Mucosa of descending colon (tissue), 3 donors: ENCODE results near the gene CCDC24. TPM values are rescaled to one million over a fixed set of nuclear protein-coding genes. Genes with fewer than 3 reads are reported as not detected.

Source experiments
- ATAC-seq: fragments of 200-7000 bp; cut with Tn5 transposase; one replicate; pipeline ENCODE4 v1.9.1; 2020; ENCODE audit warnings: mild to moderate bottlenecking, moderate library complexity
- DNase-seq, 3 donors: peaks; one replicate each; pipeline ENCODE4 v3.0.0-alpha.2; 2020
- H3K36me3 ChIP-seq: fragments of 200-600 bp; one replicate; pipeline ENCODE4 v1.8.0; 2021; ENCODE audit warnings: low read depth, mild to moderate bottlenecking
- H3K4me1 ChIP-seq: fragments of 200-600 bp; one replicate; pipeline ENCODE4 v1.8.0; 2021; ENCODE audit warnings: low read depth, mild to moderate bottlenecking
- H3K4me3 ChIP-seq: fragments of 200-600 bp; one replicate; pipeline ENCODE4 v1.8.0; 2021; ENCODE audit warnings: mild to moderate bottlenecking
- H3K9me3 ChIP-seq: fragments of 200-600 bp; one replicate; pipeline ENCODE4 v1.8.0; 2021; ENCODE audit warnings: mild to moderate bottlenecking
- intact Hi-C, 2 donors: fragments of 100-400 bp; cut with DNase I in 1 of 2; cut with micrococcal nuclease in 1 of 2; formaldehyde crosslinking; loops; one replicate each; pipeline versions ENCODE4 v1.11.0 to v1.11.1; 2022; cut with DNase I, micrococcal nuclease
- total RNA-seq, 3 donors: library from RNA; stranded (reverse); fragmentation: NEBNext Ultra II Directional in 2 of 3; extraction: Animal tissue kit (Norgen Biotek cat#: 25700) in 2 of 3; gene quantifications; one replicate each; pipeline versions ENCODE4 v1.2.1 to v1.2.4, GENCODE V29; 2021 to 2023
- TF ChIP-seq, protein P1 (sequence below): fragments of 200-600 bp; IDR thresholded peaks from one replicate; pipeline ENCODE4 v1.8.0; 2022; ENCODE audit warnings: antibody characterized with exemption, mild to moderate bottlenecking
- donor health status: DM: no; HTN: no; CAD: no; lungs with moderate emphysema.
- donor health status: DM: no; HTN: no; CAD: no.
- donor health status: DM: no; HTN: yes; CAD: no.

Gene CCDC24
- total RNA-seq, 3 donors from 2014 or later = 13.4 to 19.6 (median 16.9) TPM

DNA sequence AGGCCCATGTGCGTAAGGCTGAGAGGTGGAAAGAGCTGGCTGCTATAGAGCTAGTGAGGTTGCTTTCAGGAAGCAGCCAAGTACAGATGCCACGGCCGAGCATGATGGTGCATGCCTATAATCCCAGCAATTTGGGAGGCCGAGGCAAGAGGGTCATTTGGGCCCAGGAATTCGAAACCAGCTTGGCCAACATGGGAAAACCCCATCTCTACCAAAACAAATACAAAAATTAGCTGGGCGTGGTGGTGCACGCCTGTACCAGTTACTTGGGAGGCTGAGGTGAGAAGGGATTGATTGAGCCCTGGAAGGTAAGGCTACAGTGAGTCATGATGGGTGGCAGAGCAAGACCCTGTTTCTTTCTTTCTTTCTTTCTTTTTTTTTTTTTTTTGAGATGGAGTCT, 2.7 kb downstream of the CCDC24 start:
- intact Hi-C loops = no loop called here
- TF ChIP-seq, protein P1, sequence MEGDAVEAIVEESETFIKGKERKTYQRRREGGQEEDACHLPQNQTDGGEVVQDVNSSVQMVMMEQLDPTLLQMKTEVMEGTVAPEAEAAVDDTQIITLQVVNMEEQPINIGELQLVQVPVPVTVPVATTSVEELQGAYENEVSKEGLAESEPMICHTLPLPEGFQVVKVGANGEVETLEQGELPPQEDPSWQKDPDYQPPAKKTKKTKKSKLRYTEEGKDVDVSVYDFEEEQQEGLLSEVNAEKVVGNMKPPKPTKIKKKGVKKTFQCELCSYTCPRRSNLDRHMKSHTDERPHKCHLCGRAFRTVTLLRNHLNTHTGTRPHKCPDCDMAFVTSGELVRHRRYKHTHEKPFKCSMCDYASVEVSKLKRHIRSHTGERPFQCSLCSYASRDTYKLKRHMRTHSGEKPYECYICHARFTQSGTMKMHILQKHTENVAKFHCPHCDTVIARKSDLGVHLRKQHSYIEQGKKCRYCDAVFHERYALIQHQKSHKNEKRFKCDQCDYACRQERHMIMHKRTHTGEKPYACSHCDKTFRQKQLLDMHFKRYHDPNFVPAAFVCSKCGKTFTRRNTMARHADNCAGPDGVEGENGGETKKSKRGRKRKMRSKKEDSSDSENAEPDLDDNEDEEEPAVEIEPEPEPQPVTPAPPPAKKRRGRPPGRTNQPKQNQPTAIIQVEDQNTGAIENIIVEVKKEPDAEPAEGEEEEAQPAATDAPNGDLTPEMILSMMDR = no peak
- no peak for DNase-seq
- Histone ChIP-seq H3K4me3 (no peak overlapping the region), H3K9me3 (no peaks in the 10 kb centered on the region), H3K4me1 (peaks cover 21% of the 10 kb centered on the region), H3K36me3 (no peaks in the 10 kb centered on the region)
- no peak for ATAC-seq

DNA sequence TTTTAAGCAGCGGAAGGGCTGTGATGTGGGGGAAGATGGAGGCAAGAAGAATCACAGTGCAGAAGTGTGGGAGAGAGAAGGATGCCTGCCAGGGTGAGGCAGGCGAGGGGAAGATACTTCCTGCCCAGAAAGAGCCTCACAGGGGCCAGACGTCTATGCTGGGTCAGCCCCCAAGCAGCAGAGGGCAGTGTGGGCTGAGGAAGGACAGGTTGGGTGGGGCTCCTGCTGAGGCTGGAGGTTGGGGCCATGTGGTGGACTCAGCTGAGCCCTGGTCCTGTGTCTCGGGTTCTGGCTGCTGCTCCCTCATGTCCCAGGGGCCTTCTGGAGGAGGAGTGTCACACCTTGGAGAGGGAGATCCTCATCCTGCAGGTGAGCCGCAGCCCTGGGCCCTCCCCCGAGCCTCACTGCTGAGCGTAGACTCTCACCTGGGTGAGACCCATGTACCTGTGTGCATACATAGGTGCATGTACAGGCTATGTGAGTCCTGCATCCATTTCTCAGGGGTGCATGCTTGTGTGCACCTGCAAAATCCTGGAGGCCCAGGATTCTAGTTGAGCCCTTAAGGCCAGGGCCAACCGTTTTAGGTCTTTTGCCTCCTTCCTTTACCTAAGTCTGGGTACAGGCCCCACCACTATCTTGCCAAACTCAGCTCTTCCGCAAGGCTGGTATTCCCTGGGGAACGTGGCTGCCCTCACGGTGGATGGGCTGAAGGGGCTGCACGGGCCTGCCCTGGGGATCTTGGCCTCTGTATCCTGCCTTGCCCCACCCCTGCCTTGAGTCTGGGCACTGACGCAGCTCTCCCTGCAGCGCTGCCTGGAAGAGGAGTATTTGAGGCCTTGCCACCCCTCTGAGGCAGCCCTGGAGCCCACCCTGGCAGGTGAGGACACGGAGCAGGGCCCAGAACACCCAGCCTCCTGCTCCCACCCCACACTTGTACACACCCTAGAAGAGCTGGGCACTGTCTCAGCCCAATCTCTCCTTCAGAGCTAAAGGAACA, 3.7 kb downstream of the CCDC24 start:
- intact Hi-C loops = no loop called here
- H3K4me1 ChIP-seq = peaks cover 21% of the 10 kb centered on the region

DNA sequence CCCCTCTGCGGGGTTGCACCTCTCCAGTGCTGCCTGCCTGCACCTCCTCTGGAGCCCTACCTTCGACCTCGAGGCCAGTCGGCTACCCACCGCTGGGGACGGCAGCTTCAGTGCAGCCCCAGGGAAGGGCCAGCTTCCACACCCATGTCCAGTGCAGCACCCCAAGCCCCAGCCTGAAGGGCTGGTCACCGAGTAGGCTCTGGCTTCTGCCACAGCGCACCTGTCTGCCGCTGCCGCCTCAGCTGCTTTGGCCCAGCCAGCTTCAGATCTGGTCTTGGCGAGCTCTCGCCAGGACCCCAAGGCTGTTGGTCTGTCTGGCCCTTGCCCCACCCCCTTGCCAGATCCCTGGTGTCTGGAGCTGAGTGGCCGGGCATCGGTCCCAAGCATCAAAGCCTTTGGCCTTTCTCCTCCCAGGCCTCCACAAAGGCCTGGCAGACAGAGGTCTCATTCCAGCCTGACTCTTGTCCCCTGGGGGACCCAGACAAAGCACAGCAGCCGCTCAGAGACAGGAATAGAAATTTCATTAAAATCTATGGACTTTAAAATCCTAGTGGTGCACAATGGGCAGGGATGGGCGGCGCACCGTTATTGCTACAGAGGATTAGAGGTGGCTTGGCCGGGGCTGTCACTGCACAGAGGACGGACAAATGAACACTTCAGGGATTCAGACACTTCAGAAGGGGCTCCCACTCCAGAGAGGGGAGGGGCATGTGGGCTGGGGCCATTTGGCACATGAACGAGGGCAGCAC, 4.8 kb downstream of the CCDC24 start:
- TF ChIP-seq, protein P1 = no peak
- Histone ChIP-seq H3K4me1 (peaks cover 14% of the 10 kb centered on the region), H3K36me3 (no peaks in the 10 kb centered on the region), H3K4me3 (no peak overlapping the region), H3K9me3 (no peaks in the 10 kb centered on the region)
- ATAC-seq (no peak), DNase-seq (peak in 1 of 3 donors; percentile 53)
- intact Hi-C loops = no loop called here

More for the DNA sequence above, 3.7 kb downstream of the CCDC24 start:
- DNase-seq = peak in 2 of 3 donors; percentile 57 to 59
- H3K4me3 ChIP-seq = no peak overlapping the region
- TF ChIP-seq, protein P1 = no peak
- H3K9me3 ChIP-seq = no peaks in the 10 kb centered on the region
- ATAC-seq = peak; percentile 14
- no peaks in the 10 kb centered on the region for H3K36me3 ChIP-seq

DNA sequence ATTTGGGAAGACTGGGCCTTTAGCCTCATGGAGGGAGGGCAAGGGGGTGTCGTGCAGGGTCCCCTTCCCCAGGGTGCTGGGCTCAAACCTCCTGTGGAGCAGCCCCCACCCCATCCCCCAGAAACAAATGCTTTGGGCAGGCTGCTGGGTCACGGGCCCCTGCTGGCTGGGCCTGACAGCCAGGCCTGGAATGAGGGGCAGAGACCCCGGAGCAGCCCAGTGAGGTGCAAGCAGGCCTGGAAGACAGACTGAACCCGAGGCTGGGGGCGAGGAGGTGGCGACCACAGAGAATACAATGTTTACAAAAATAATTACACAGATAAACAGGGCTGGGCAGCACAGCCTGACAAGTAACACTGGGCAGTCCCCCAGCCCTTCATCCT, 5.3 kb downstream of the CCDC24 start:
- intact Hi-C loops = no loop called here
- ATAC-seq (no peak), DNase-seq (no peak)
- Histone ChIP-seq H3K36me3 (no peaks in the 10 kb centered on the region), H3K4me3 (no peak overlapping the region), H3K9me3 (no peaks in the 10 kb centered on the region), H3K4me1 (peaks cover 14% of the 10 kb centered on the region)
- TF ChIP-seq, protein P1 = no peak

DNA sequence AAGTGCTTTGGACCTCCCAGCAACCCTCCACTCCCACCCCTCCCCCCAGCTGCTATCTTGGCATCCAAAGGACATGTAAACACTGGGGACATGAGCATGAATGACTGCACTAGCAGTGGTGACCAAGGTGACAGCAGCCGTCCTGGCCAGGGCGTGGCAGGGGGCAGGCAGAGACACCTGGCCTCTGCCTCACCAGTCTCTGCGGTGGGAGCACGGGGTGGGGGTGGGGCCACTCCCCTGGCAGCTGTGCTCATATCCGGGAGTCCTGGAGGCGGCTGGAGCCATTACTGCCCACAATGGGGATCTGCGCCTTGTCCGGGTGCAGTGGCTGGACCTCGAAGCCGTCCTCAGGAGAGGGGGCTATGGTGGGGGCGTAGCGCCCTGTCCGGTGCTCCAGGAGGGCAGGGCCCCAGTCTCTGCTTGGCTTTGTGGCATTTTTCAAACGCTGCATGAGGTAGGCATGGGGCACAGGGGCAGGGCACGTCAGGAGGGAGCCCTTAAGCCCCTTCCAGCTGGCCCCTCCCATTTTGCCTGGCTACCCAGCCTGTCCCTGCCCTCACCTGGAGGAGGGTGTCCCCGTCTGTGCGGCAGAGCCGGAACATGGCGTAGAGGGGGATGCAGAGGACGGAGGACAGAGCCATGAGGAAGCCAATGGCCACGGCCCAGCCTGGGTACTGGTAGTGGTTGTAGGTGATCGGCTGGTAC, 6.0 kb downstream of the CCDC24 start:
- Histone ChIP-seq H3K4me1 (peaks cover 9% of the 10 kb centered on the region), H3K4me3 (no peak overlapping the region), H3K36me3 (no peaks in the 10 kb centered on the region), H3K9me3 (no peaks in the 10 kb centered on the region)
- intact Hi-C loops = no loop called here
- TF ChIP-seq, protein P1 = no peak
- peak; percentile 80 for ATAC-seq
- peak; percentile 53 to 80 (median 69) for DNase-seq
